K562 (cell line): ENCODE results near the gene URB2. TPM values are rescaled to one million over a fixed set of nuclear protein-coding genes. Genes with fewer than 3 reads are reported as not detected.

ENCODE experiments used
- PCBP2 ChIP-seq: fragments of 200-400 bp; formaldehyde crosslinking; IDR thresholded peaks from 2 replicates; pipeline ENCODE4 v1.6.1; 2018; ENCODE audit warnings: low read length, low read depth, mild to moderate bottlenecking, moderate library complexity; ENCODE audit not compliant: poor library complexity, severe bottlenecking
- polyA plus RNA-seq, 8 experiments: library from polyadenylated mRNA; depleted of rRNA in 4 of 8; stranded (reverse) in 5 of 8; unstranded in 3 of 8; fragments of >200 nt; fragmentation: Nextera tagmentation in 2 of 8; fragmentation: Illumina TruSeq in 1 of 8; extraction: Ambion mirVana in 2 of 8; extraction: Trizol in 1 of 8; gene quantifications; 2 replicates each; pipeline versions ENCODE4 v1.2.1 to v1.2.3, GENCODE V29; 2011 to 2014; ENCODE audit warnings: inconsistent platforms in 1 of 8, missing spikeins in 1 of 8
- total RNA-seq, 7 experiments: library from RNA; depleted of rRNA in 6 of 7; stranded (reverse); fragments of >200 nt in 6 of 7; fragmentation: Illumina TruSeq in 2 of 7; extraction: Trizol in 2 of 7; gene quantifications; 2 replicates each; pipeline versions ENCODE4 v1.2.1 to v1.2.3, GENCODE V29; 2011 to 2021; ENCODE audit warnings: low replicate concordance in 1 of 7
- TF ChIP-seq, protein P1 (sequence below): fragments of 250-450 bp; sonication (Bioruptor Pico); IDR thresholded peaks from 2 replicates; pipeline ENCODE4 v1.4.0; 2020; ENCODE audit warnings: mild to moderate bottlenecking, moderate library complexity, borderline replicate concordance
- TF ChIP-seq, protein P2 (sequence below): fragments of 450-650 bp; formaldehyde crosslinking; IDR thresholded peaks from 2 replicates; pipeline ENCODE4 v1.4.0; 2020; ENCODE audit warnings: mild to moderate bottlenecking, moderate library complexity
- TF ChIP-seq, protein P3 (sequence below): sonication (generic); formaldehyde crosslinking; IDR thresholded peaks from 2 replicates; pipeline ENCODE4 v1.8.0; 2022; ENCODE audit warnings: mild to moderate bottlenecking, missing genetic modification reagents

Gene URB2
- total and polyA plus RNA-seq, 9 of the 15 experiments (the other 6 are each of a cell fraction or from before 2014, with no cell fraction given): 2.8 to 28.3 (median 19.0) TPM

DNA sequence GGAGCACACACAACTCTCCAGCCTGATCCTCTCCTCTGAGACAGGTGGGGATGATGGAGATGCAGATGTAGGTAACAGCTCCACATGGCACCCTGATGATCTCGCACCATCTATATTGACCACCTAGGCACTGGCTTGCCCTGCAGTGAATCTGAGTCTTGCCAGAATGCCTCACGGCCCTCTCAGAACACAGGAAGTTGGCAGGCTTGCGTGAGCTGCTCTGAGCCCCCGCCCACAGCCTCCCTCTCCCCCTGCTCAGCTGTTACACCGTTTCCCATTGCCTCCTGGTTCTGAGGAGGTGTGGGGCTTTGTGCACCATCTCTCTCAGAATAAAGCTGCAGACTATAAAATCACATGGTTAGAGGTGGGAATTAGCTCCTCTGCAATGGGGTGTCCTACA, 48.0 kb downstream of the URB2 start (continued):
- TF ChIP-seq, protein P1, sequence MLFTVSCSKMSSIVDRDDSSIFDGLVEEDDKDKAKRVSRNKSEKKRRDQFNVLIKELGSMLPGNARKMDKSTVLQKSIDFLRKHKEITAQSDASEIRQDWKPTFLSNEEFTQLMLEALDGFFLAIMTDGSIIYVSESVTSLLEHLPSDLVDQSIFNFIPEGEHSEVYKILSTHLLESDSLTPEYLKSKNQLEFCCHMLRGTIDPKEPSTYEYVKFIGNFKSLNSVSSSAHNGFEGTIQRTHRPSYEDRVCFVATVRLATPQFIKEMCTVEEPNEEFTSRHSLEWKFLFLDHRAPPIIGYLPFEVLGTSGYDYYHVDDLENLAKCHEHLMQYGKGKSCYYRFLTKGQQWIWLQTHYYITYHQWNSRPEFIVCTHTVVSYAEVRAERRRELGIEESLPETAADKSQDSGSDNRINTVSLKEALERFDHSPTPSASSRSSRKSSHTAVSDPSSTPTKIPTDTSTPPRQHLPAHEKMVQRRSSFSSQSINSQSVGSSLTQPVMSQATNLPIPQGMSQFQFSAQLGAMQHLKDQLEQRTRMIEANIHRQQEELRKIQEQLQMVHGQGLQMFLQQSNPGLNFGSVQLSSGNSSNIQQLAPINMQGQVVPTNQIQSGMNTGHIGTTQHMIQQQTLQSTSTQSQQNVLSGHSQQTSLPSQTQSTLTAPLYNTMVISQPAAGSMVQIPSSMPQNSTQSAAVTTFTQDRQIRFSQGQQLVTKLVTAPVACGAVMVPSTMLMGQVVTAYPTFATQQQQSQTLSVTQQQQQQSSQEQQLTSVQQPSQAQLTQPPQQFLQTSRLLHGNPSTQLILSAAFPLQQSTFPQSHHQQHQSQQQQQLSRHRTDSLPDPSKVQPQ (CRISPR knock-in tag): no peak
- no peak for TF ChIP-seq PCBP2
- TF ChIP-seq, protein P2, sequence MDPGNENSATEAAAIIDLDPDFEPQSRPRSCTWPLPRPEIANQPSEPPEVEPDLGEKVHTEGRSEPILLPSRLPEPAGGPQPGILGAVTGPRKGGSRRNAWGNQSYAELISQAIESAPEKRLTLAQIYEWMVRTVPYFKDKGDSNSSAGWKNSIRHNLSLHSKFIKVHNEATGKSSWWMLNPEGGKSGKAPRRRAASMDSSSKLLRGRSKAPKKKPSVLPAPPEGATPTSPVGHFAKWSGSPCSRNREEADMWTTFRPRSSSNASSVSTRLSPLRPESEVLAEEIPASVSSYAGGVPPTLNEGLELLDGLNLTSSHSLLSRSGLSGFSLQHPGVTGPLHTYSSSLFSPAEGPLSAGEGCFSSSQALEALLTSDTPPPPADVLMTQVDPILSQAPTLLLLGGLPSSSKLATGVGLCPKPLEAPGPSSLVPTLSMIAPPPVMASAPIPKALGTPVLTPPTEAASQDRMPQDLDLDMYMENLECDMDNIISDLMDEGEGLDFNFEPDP (CRISPR knock-in tag): no peak
- TF ChIP-seq, protein P3, sequence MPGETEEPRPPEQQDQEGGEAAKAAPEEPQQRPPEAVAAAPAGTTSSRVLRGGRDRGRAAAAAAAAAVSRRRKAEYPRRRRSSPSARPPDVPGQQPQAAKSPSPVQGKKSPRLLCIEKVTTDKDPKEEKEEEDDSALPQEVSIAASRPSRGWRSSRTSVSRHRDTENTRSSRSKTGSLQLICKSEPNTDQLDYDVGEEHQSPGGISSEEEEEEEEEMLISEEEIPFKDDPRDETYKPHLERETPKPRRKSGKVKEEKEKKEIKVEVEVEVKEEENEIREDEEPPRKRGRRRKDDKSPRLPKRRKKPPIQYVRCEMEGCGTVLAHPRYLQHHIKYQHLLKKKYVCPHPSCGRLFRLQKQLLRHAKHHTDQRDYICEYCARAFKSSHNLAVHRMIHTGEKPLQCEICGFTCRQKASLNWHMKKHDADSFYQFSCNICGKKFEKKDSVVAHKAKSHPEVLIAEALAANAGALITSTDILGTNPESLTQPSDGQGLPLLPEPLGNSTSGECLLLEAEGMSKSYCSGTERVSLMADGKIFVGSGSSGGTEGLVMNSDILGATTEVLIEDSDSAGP (CRISPR knock-in tag): no peak
